ENCODE results near the gene AHCTF1. TPM values are rescaled to one million over a fixed set of nuclear protein-coding genes. Genes with fewer than 3 reads are reported as not detected.

AHCTF1 gene
- total and polyA plus RNA-seq, 2 of the 8 experiments (the other 6 are each of a cell fraction or from before 2014, with no cell fraction given) = 7.9 to 44.5 TPM

- DNase-seq (ENCODE audit: low read depth in 1 of 2, low spot score in 2 of 2) = no peak
- Histone ChIP-seq H3K9me3 (ENCODE audit: insufficient read depth in 2 of 2, low read depth in 1 of 2, low read length in 1 of 2) (peaks cover 8 to 12% of the 10 kb centered on the region in 2 experiments; a peak in 3 of 4 replicates), H2BK5ac (ENCODE audit: low read depth, low read length) (no peak overlapping the region), H2BK120ac (replicated peaks; ENCODE audit: low read depth, low read length) (no peak overlapping the region), H3K27me3 (replicated peaks in 1 of 4; ENCODE audit: control insufficient read depth in 3 of 4, extremely low read depth in 1 of 4, insufficient read depth in 3 of 4, low read length in 3 of 4) (no peaks in the 10 kb centered on the region), H3K36me3 (ENCODE audit: control insufficient read depth in 2 of 4, insufficient read depth in 4 of 4, low read length in 3 of 4) (no peaks in the 10 kb centered on the region), H3K23ac (ENCODE audit: insufficient read length) (no peak overlapping the region), H3K9ac (replicated peaks in 1 of 4; ENCODE audit: extremely low read depth in 1 of 4, low read depth in 3 of 4, low read length in 3 of 4) (no peak overlapping the region), H3K4me2 (ENCODE audit: insufficient read depth in 1 of 2, low read depth in 2 of 2, low read length in 2 of 2) (no peak overlapping the region), H2AFZ (ENCODE audit: low read length) (no peak overlapping the region), H2AK5ac (ENCODE audit: low read depth, low read length) (no peak overlapping the region), H3K79me2 (ENCODE audit: control insufficient read depth in 1 of 2, insufficient read depth in 2 of 2, low read length in 2 of 2) (no peaks in the 10 kb centered on the region), H4K8ac (ENCODE audit: extremely low read depth, insufficient read depth, low read length) (no peak overlapping the region), H3K23me2 (ENCODE audit: low read depth, low read length) (peaks cover 6% of the 10 kb centered on the region; the same call in 1 of the 2 replicates), H3K4me1 (replicated peaks in 1 of 4; ENCODE audit: control insufficient read depth in 3 of 4, insufficient read depth in 4 of 4, low read length in 3 of 4) (no peaks in the 10 kb centered on the region), H4K5ac (ENCODE audit: insufficient read length, low read depth, low read length) (no peak overlapping the region), H3K27ac (ENCODE audit: low read depth, low read length) (no peak overlapping the region), H3K14ac (ENCODE audit: insufficient read length) (no peak overlapping the region), H2BK12ac (ENCODE audit: low read depth, low read length) (no peak overlapping the region), H4K20me1 (replicated peaks in 1 of 2; ENCODE audit: control insufficient read depth in 1 of 2, insufficient read depth in 2 of 2, low read length in 2 of 2) (no peaks in the 10 kb centered on the region), H3K4ac (replicated peaks; ENCODE audit: insufficient read length, low read depth, low read length) (no peak overlapping the region), H3K4me3 (ENCODE audit: extremely low read depth in 1 of 4, insufficient read depth in 2 of 4, low read depth in 3 of 4, low read length in 4 of 4) (no peak overlapping the region), H4K91ac (replicated peaks; ENCODE audit: insufficient read length, low read length) (no peak overlapping the region), H2BK20ac (ENCODE audit: low read length) (no peak overlapping the region), H2BK15ac (ENCODE audit: low read length) (no peak overlapping the region), H3K79me1 (ENCODE audit: low read depth, low read length) (no peaks in the 10 kb centered on the region; the same call in 1 of the 2 replicates), H3K56ac (replicated peaks; ENCODE audit: insufficient read length, low read depth, low read length) (no peak overlapping the region), H3K18ac (ENCODE audit: extremely low read depth, low read length) (no peak overlapping the region)
- TF ChIP-seq YY1 (IDR thresholded peaks at IDR 0.05; ENCODE audit: low read depth, low read length) (peak; percentile 64; the same call in 1 of the 2 replicates), TEAD4 (IDR thresholded peaks at IDR 0.05; ENCODE audit: low read depth, low read length) (no peak)
- WGBS, 2 experiments (ENCODE audit: extremely low coverage in 1 of 2, insufficient coverage in 1 of 2, insufficient read length in 1 of 2, insufficient replicate concordance in 2 of 2, low coverage in 1 of 2, low lambda C conversion rate in 2 of 2, missing lambda C conversion rate in 1 of 2) = 95% methylated on average over 4 of the region's 4 CpGs; no CpG with 5 or more reads in 1 of the 2 experiments
- POLR2A ChIA-PET (ENCODE audit: partially characterized antibody) = no interaction called here
- no peak for FAIRE-seq
- CTCF ChIA-PET (ENCODE audit: partially characterized antibody) = no interaction called here
Observed at GRCh38 chr1:246828818-246829217, 102.9 kb downstream of the AHCTF1 start.
